HepG2 (cell line): ENCODE data around the gene AGRP. TPM values are rescaled to one million over a fixed set of nuclear protein-coding genes. Genes with fewer than 3 reads are reported as not detected.

Experiments
- CC2D1A ChIP-seq: sonication (generic); formaldehyde crosslinking; IDR thresholded peaks from 2 replicates; pipeline ENCODE4 v1.8.1; 2023; ENCODE audit warnings: mild to moderate bottlenecking, missing genetic modification reagents
- GPN1 ChIP-seq: sonication (generic); formaldehyde crosslinking; IDR thresholded peaks from 2 replicates; pipeline ENCODE4 v1.5.1; 2020; ENCODE audit warnings: missing genetic modification reagents, borderline replicate concordance
- ISL2 ChIP-seq: sonication (generic); formaldehyde crosslinking; IDR thresholded peaks from 2 replicates; pipeline ENCODE4 v1.5.0; 2020; ENCODE audit warnings: missing genetic modification reagents
- MAFF ChIP-seq: IDR thresholded peaks from 2 replicates; pipeline ENCODE4 v1.6.1; 2011; ENCODE audit warnings: low read depth, low read length, improper control_type of control experiment
- MTA3 ChIP-seq: sonication (generic); formaldehyde crosslinking; IDR thresholded peaks from 2 replicates; pipeline ENCODE4 v1.4.0; 2020; ENCODE audit warnings: missing genetic modification reagents
- NKX3-1 ChIP-seq: sonication (generic); formaldehyde crosslinking; IDR thresholded peaks from 2 replicates; pipeline ENCODE4 v1.5.0; 2020; ENCODE audit warnings: missing genetic modification reagents
- RAD21 ChIP-seq: fragments of 450-650 bp; formaldehyde crosslinking; IDR thresholded peaks from 2 replicates; pipeline ENCODE4 v1.5.0; 2020; ENCODE audit warnings: mild to moderate bottlenecking
- SMAD3 ChIP-seq: sonication (generic); formaldehyde crosslinking; IDR thresholded peaks from 2 replicates; pipeline ENCODE4 v1.4.0; 2020; ENCODE audit warnings: missing genetic modification reagents
- SNAPC4 ChIP-seq: sonication (generic); formaldehyde crosslinking; IDR thresholded peaks from 2 replicates; pipeline ENCODE4 v1.4.0; 2020; ENCODE audit warnings: mild to moderate bottlenecking, missing genetic modification reagents
- SP1 ChIP-seq, 2 experiments: fragments of 450-650 bp in 1 of 2; sonication (generic) in 1 of 2; formaldehyde crosslinking in 1 of 2; IDR thresholded peaks; 2 replicates each; pipeline versions ENCODE4 v1.4.0 to v1.6.1; 2016 to 2020; ENCODE audit warnings: missing genetic modification reagents in 1 of 2
- TCF12 ChIP-seq, 2 experiments: fragments of 450-650 bp in 1 of 2; sonication (generic) in 1 of 2; formaldehyde crosslinking in 1 of 2; IDR thresholded peaks; 2 replicates each; pipeline versions ENCODE4 v1.6.1 to v1.8.0; 2017 to 2022; ENCODE audit warnings: antibody characterized with exemption in 1 of 2, mild to moderate bottlenecking in 1 of 2, missing genetic modification reagents in 1 of 2, moderate library complexity in 1 of 2
- TEAD3 ChIP-seq: optimal IDR thresholded peaks from 2 replicates; pipeline ENCODE3; 2016; ENCODE audit warnings: borderline replicate concordance
- THAP11 ChIP-seq: IDR thresholded peaks from 2 replicates; pipeline ENCODE4 v1.6.1; 2016; ENCODE audit warnings: missing biosample characterization, missing genetic modification reagents
- ZBED4 ChIP-seq: sonication (generic); formaldehyde crosslinking; IDR thresholded peaks from 2 replicates; pipeline ENCODE4 v1.4.0; 2020; ENCODE audit warnings: missing genetic modification reagents, borderline replicate concordance
- ZBTB20 ChIP-seq: sonication (generic); formaldehyde crosslinking; IDR thresholded peaks from 2 replicates; pipeline ENCODE4 v1.8.1; 2023; ENCODE audit warnings: missing genetic modification reagents, low read depth, mild to moderate bottlenecking, borderline replicate concordance
- ZNF234 ChIP-seq: sonication (generic); formaldehyde crosslinking; conservative IDR thresholded peaks from 2 replicates; pipeline ENCODE4 v1.5.1; 2020; ENCODE audit warnings: mild to moderate bottlenecking, missing genetic modification reagents
- ZNF280D ChIP-seq: sonication (generic); formaldehyde crosslinking; IDR thresholded peaks from 2 replicates; pipeline ENCODE4 v1.5.1; 2020; ENCODE audit warnings: mild to moderate bottlenecking, missing genetic modification reagents
- ZNF7 ChIP-seq: IDR thresholded peaks from 2 replicates; pipeline ENCODE4 v1.6.1; 2016; ENCODE audit warnings: missing biosample characterization, missing genetic modification reagents
- polyA plus RNA-seq, 8 experiments: library from polyadenylated mRNA; depleted of rRNA in 3 of 8; stranded (reverse) in 7 of 8; unstranded in 1 of 8; fragments of >200 nt; fragmentation: Illumina TruSeq in 4 of 8; extraction: Trizol in 4 of 8; gene quantifications; 2 replicates each; pipeline versions ENCODE4 v1.2.1 to v1.2.3, GENCODE V29; 2011 to 2016; ENCODE audit warnings: low read depth in 4 of 8, missing spikeins in 1 of 8, mixed read lengths in 1 of 8; ENCODE audit not compliant: insufficient read depth in 1 of 8
- total RNA-seq, 5 experiments: library from RNA; depleted of rRNA; stranded (reverse); fragments of >200 nt; fragmentation: Illumina TruSeq; extraction: Trizol; gene quantifications; 2 replicates each; pipeline ENCODE4 v1.2.3, GENCODE V29; 2016; ENCODE audit warnings: low read depth in 1 of 5

The AGRP gene
- total and polyA plus RNA-seq, 2 of the 13 experiments (the other 11 are each of a cell fraction or from before 2014, with no cell fraction given): not detected

GRCh38 chr16:67514382-67514828, 31.1 kb upstream of the AGRP start (continued):
- TF ChIP-seq MAFF (peak; percentile 44), RAD21 (CRISPR knock-in tag) (peak; percentile 66), SP1 (IDR thresholded peaks at IDR 0.05) (no peak), SP1 (CRISPR knock-in tag; IDR thresholded peaks at IDR 0.05) (no peak), TCF12 (IDR thresholded peaks at IDR 0.05) (no peak), TCF12 (CRISPR knock-in tag; IDR thresholded peaks at IDR 0.05) (no peak), GPN1 (CRISPR knock-in tag) (no peak), SMAD3 (CRISPR knock-in tag) (peak; percentile 40; the same call in 1 of the 2 replicates), ZNF7 (CRISPR knock-in tag) (no peak), NKX3-1 (CRISPR knock-in tag) (no peak), CC2D1A (CRISPR knock-in tag) (no peak), ZBED4 (CRISPR knock-in tag) (no peak), TEAD3 (CRISPR knock-in tag) (no peak), ZNF234 (no peak), ISL2 (CRISPR knock-in tag) (0 out of 2 replicates have a peak, but pooled peaks have one; percentile 30), THAP11 (CRISPR knock-in tag) (0 out of 2 replicates have a peak, but pooled peaks have one; percentile 24), ZNF280D (CRISPR knock-in tag) (0 out of 2 replicates have a peak, but pooled peaks have one; percentile 27), MTA3 (CRISPR knock-in tag) (no peak), SNAPC4 (CRISPR knock-in tag) (no peak), ZBTB20 (CRISPR knock-in tag) (no peak)
